GM12874 (cell line): ENCODE measurements around the gene S100Z.

ENCODE experiments used
- CTCF ChIP-seq: IDR thresholded peaks from 2 replicates; pipeline ENCODE4 v1.5.1; 2011; ENCODE audit warnings: low read depth, mild to moderate bottlenecking, control low read depth, low read length, moderate library complexity; ENCODE audit not compliant: insufficient read depth

S100Z gene

DNA sequence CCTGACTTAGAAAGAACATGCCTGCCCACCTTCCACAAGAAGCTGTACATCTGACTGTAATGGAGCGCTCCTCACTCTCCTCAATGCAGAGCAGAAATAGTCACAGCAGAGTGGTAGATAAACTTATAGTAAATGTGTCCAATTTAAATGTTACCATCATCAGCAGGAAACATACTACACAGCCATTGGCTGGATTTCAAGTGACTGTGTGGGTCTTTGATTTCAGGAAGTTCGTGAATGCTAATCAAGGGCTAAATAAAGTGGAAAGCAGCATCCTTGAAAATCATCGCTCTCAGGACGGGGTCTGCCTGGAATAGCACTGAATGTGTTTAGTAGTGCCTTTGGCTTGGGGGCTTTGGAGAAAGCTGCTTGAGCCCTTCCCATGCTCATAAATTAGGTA lies 70.7 kb downstream of the S100Z start:
- TF ChIP-seq CTCF: no peak

- no peak for TF ChIP-seq CTCF
Measured at GRCh38 chr5:76926329-76927105, 76.7 kb downstream of the S100Z start.

DNA sequence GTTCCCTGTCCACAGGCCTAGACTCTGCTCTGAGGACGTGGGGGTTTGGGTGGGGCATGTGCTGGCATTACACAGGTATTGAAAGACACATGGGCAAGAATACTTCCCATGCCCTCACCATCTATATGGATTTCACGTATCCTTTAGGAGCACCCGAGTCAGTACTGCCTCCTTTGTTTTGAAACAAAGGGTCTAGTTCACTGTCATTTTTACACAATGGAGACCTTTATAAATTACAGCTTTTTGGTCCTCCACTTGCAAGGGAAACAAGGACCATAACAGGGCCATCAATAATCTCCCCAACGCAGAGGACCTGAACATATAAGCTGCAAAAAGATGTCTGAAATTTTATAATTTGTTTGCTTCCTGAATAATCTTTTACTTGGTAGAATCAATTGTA lies 78.1 kb downstream of the S100Z start:
- no peak for TF ChIP-seq CTCF

- no peak for TF ChIP-seq CTCF
Measured at GRCh38 chr5:76930083-76930482, 80.3 kb downstream of the S100Z start.

- TF ChIP-seq CTCF: no peak
Measured at GRCh38 chr5:76938177-76938576, 88.4 kb downstream of the S100Z start.

GRCh38 chr5:76941000-76941399 lies 91.2 kb downstream of the S100Z start:
- no peak for TF ChIP-seq CTCF

DNA sequence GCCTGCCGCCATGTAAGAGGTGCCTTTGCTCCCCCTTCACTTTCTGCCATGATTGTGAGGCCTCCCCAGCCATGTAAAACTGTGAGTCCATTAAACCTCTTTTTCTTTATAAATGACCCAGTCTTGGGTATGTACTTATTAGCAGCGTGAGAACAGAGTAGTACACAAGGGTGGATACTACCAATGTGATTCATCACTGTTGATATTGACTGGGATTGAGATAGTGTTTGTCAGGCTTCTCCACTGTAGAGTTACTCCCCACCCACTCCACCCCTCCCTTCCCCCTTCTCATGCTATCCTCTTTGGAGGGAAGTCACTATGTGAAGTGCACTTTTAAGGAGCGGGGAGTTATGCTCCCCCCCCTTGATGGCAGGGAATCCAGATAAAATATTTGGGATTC lies 91.6 kb downstream of the S100Z start:
- TF ChIP-seq CTCF: no peak
